Thyroid gland (tissue), 4 donors: Measurements from ENCODE around the gene BMP2K.

Source experiments
- CTCF ChIP-seq, 6 experiments: fragments of 200-600 bp in 3 of 6; fragments of 450-650 bp in 3 of 6; sonication (generic) in 3 of 6; IDR thresholded peaks; one replicate each; pipeline ENCODE4 v1.5.1; 2016 to 2019; ENCODE audit warnings: antibody characterized with exemption in 6 of 6, mild to moderate bottlenecking in 2 of 6, inconsistent platforms in 1 of 6, moderate library complexity in 1 of 6
- POLR2A ChIP-seq, 2 donors: fragments of 450-650 bp; IDR thresholded peaks; one replicate each; pipeline ENCODE4 v1.6.1; 2017; ENCODE audit warnings: antibody characterized with exemption in 2 of 2, mild to moderate bottlenecking in 2 of 2, moderate library complexity in 1 of 2

DNA sequence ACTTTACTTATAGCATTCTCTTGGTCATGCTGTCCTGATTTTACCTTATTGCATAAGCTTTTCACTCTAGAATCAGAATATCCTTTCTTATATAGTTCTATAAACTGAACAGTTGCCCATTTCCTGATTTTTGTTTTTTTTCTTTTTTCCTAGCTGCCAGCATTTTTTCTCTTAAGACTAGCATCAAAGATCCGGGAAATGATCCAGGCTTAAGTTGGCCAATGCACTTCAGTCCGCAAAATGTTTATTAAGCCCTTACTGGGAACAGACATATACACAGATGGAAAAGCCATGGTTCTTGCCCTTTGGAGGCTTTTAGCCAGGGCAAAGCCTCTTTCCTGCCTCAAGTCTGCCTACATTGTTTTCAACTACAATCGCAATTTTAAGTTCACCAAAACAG lies 10.1 kb upstream of the BMP2K start:
- TF ChIP-seq CTCF (IDR thresholded peaks at IDR 0.05) (no peak), POLR2A (IDR thresholded peaks at IDR 0.05) (no peak)
